CD4-positive, alpha-beta T cell treated with Interleukin-6 at 100 ng/mL for 8 hours (primary cell): ENCODE measurements around the gene CFAP77.
"Not testable (repeated sequence)": the region's sequence is repeated elsewhere in the genome, so short reads cannot be mapped to it uniquely, and the experiment has no call there.

Experiments used
- DNase-seq: peaks from one replicate; pipeline ENCODE4 v3.0.0-alpha.2; 2020; ENCODE audit warnings: mixed read lengths, low spot score

The CFAP77 gene

GRCh38 chr9:132409828-132410528 is at the start of gene CFAP77:
TSS of gene CFAP77 (plus strand) at chr9:132410211. CDS start at chr9:132410272, 61 bp downstream.
- DNase-seq: no peak

GRCh38 chr9:132364068-132364467 is 45.9 kb upstream of the CFAP77 start:
- DNase-seq: no peak

- no peak for DNase-seq
These were observed 44.0 kb upstream of the CFAP77 start for GRCh38 chr9:132365986-132366385.

DNA sequence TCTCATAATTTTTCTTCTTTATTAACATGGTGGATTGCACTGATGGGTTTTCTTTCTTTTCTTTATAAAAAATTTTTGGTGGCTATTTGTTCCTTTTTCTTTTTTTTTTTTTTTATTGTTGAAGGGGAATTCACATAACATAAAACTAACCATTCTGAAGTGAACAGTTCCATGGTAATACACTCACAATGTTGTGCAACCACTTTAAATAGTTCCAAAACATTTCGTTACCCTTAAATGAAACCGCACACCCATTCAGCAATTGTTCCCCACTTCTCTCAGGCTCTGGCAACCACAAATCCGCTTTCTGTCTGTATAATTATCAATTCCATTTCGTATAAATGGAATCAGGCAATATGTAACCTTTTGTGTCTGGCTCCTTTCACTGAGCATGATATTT is 43.5 kb upstream of the CFAP77 start:
- no peak for DNase-seq

- no peak for DNase-seq
These were observed 42.2 kb upstream of the CFAP77 start for GRCh38 chr9:132367613-132368313.

DNA sequence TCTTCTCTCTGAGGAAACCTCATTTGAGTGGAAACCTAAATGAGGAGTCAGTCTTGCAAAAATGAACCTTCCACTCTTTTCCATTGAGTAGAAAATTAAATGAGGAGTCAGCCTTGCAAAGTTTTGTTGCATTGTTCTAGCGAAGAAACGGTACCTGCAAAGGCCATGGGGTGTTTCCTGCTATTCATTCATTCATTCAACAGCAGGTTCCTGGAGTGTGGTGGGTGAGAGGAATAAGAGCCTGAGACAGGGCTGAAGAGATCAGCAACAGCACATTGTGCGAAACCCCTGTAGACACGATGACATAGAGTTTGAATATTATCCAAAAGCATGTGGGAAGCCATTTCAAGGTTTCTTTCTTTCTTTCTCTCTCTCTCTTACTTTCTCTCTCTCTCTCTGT is 40.6 kb upstream of the CFAP77 start:
- no peak for DNase-seq

DNA sequence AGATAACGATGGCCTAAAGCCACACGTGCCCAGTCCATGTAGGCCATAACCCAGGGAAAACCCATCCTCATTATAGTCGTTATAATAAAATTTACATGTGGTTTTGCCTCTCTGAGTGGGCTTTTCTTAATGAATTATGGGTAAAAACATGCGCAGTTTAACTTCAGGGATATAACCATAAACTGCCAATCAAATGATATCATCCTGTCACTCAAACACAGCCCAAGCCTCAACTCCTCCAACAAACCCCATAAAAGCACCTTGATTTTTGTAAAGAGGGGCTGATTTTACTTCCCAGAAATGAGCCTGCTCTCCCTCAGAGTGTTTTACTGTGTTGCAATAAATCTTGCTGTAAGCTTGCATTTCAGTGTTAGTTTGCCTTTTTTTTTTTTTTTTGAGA is 39.4 kb upstream of the CFAP77 start:
- no peak for DNase-seq

GRCh38 chr9:132372177-132373095 is 37.6 kb upstream of the CFAP77 start:
- no peak for DNase-seq

DNA sequence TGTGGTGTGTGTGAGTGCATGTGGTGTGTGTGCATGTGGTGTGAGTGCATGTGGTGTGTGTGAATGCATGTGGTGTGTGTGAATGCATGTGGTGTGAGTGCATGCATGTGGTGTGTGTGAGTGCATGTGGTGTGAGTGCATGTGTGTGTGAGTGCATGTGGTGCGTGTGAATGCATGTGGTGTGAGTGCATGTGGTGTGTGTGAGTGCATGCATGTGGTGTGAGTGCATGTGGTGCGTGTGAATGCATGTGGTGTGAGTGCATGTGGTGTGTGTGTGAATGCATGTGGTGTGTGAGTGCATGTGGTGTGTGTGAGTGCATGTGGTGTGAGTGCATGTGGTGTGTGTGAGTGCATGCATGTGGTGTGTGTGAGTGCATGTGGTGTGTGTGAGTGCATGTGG is 32.2 kb upstream of the CFAP77 start:
- not testable (repeated sequence) for DNase-seq

- not testable (repeated sequence) for DNase-seq
These were observed 31.6 kb upstream of the CFAP77 start for GRCh38 chr9:132378416-132378815.

DNA sequence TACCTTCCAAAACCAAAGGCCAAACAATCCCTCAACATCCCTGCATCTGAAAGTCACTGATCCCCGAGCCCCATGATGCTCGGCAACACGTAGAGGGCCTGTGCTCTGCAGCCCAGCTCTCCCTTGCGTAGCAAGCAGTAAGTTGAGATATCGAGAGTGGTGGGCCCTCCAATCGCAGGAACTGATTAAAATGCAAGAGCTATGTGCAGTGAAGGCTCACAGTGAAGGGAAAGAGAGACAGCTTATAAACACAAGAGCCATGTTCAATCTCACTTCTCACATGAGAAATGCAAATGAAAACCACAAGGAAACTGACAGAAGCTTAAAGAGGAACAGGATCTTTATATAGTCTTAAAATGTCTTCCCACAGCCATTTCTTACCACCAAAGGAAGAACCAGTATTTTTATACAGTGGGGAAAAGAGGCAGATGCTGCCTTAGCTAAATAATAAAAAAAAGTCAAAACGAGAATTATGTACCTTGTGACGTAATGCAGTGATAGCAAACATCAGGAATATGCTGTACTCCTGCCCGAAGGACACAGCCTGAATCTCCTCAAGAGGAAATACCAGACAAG is 28.0 kb upstream of the CFAP77 start:
- DNase-seq: no peak

DNA sequence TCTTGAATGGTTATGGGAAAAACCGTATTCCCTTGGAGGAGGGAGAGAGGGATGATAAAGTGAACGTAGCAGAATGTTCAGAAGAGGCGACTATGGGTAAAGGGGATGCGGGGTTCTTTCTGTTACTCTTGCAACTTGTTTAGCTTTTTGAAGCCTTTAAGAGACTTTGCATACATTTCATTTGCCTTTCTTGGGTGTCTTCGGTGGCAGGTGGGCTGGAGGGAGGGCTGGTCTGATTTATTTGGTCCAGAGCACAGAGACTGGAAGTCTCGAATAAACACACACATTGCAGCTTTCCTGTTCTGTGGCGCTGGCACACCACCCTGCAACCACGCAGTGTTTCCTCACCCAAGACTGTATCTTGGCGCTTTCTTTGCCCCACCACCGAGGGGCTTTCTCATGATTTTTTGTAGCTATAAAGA is 26.5 kb upstream of the CFAP77 start:
- no peak for DNase-seq

- DNase-seq: no peak
These were observed 25.6 kb upstream of the CFAP77 start for GRCh38 chr9:132384376-132384775.

DNA sequence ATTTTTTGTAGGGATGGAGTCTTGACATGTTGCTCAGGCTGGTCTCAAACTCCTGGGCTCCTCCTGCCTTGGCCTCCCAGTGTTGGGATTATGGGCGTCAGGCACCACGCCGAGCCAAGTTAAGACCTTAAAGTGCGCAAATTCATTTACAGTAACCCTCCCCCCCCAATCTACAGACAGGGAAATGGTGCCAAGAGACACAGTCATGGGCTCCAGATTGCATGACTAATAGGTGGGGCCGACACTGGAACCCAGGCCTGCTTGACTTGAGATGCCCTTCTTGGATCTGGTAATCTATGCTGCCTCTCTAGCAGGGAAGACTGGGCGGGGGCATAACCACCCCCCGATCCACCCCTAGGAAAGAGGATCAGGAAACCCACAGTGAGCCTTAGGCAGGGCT is 22.9 kb upstream of the CFAP77 start:
- no peak for DNase-seq

- DNase-seq: no peak
These were observed 19.0 kb upstream of the CFAP77 start for GRCh38 chr9:132390966-132391365.

DNA sequence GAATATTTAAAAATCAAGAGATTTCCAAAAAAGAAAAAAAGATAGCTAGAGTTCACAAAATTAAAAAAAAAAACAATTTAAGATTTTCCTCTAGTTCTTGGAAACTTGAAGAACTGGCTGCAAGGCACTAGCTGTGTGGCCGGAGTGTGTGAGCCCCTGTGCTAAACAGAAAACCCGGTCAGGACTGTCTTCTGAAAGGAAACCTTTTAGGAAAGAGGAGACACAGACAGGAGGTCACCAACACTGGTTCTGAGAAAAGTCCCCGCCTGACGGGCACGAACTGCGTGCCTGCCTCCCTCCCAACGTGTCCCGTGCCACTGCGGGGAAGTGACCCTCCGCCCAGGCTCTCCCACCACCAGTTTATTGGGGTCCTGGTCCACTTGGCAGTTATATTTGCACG is 18.6 kb upstream of the CFAP77 start:
- DNase-seq: no peak

- no peak for DNase-seq
These were observed 14.5 kb upstream of the CFAP77 start for GRCh38 chr9:132395560-132395959.

DNA sequence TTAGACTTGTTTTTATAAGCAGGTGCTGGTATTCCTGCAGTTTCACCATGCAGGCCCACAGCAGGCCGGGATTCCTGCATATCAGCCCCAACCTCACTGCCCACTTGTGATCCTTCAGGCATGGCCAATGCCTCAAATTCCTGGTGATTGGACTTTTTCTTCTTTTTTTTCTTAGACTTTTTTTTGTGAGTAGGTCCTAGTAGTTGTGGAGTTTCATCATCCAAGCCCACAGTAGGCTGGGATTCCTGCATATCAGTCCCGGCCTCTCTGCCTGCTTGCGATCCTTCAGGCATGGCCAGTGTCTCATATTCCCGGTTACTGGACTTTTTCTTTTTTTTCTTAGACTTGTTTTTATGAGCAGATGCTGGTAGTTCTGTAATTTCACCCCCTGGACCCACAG is 8.2 kb upstream of the CFAP77 start:
- DNase-seq: no peak

GRCh38 chr9:132404228-132404881 is 5.7 kb upstream of the CFAP77 start:
- DNase-seq: peak; percentile 39

DNA sequence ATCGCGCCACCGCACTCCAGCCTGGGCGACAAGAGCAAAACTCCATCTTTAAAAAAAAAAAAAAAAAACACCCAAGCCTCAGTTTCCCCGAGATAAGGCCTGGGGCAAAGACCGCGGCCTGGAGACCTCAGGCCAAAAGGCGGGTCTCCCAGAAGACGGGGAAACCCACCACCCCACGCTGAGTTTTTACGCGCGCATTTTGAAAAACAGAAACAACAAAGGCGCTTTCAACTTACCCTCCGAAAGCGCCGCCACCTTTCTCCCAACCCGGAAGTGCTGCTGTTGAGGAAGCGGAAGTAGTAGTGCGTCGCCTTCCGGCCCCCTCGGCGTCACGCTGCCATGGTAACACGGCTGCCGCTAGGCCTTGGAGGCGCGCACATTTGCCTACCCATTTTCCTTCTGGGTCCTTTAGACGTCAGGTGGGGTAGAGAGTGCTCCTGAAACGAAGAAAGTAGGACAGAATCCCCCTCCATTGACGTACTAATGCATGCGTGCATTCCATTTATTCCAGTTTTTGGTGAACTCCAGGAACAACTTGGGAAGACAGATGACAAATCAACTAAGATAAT is 3.4 kb upstream of the CFAP77 start, which contains the start of gene TTF1:
Gene TTF1, minus strand, starts transcription at position 287 of the 569 bp plus-strand sequence. CDS start 4,019 bp downstream, outside the sequence.
- DNase-seq: peak; percentile 93

- DNase-seq: no peak
These were observed 2.8 kb upstream of the CFAP77 start for GRCh38 chr9:132407196-132407595.
